Thyroid gland (tissue), 4 donors: ENCODE data around the gene SUN1.
A peak's percentile ranks its signal among the peaks of the same experiment; 100 is the strongest.

Source experiments
- CTCF ChIP-seq, 6 experiments: fragments of 200-600 bp in 3 of 6; fragments of 450-650 bp in 3 of 6; sonication (generic) in 3 of 6; IDR thresholded peaks; one replicate each; pipeline ENCODE4 v1.5.1; 2016 to 2019; ENCODE audit warnings: antibody characterized with exemption in 6 of 6, mild to moderate bottlenecking in 2 of 6, inconsistent platforms in 1 of 6, moderate library complexity in 1 of 6
- POLR2A ChIP-seq, 2 donors: fragments of 450-650 bp; IDR thresholded peaks; one replicate each; pipeline ENCODE4 v1.6.1; 2017; ENCODE audit warnings: antibody characterized with exemption in 2 of 2, mild to moderate bottlenecking in 2 of 2, moderate library complexity in 1 of 2

GRCh38 chr7:801940-802381 lies 30.3 kb upstream of the SUN1 start:
- peak in 1 of 2 donors; percentile 72 for TF ChIP-seq POLR2A (IDR thresholded peaks at IDR 0.05)
- TF ChIP-seq CTCF (IDR thresholded peaks at IDR 0.05), result no peak
